BLaER1 treated with 17β-estradiol and CSF1 and Interleukin-3, amounts not matched to agents 10 nM and 100 nM (cell line): ENCODE data around the gene MMEL1.

Source experiments
- H3K27ac ChIP-seq, 11 experiments: shearing (Covaris generic); formaldehyde crosslinking; 2 replicates each; pipeline ENCODE4 v1.8.1; 2022
- H3K27me3 ChIP-seq, 11 experiments: shearing (Covaris generic); formaldehyde crosslinking; 2 replicates each; pipeline ENCODE4 v1.8.1; 2022
- H3K36me3 ChIP-seq, 11 experiments: shearing (Covaris generic); formaldehyde crosslinking; 2 replicates each; pipeline ENCODE4 v1.8.1; 2022
- H3K4me1 ChIP-seq, 10 experiments: shearing (Covaris generic); formaldehyde crosslinking; 2 replicates each; pipeline ENCODE4 v1.8.1; 2022
- H3K4me2 ChIP-seq, 11 experiments: shearing (Covaris generic); formaldehyde crosslinking; 2 replicates each; pipeline ENCODE4 v1.8.1; 2022
- H3K4me3 ChIP-seq, 10 experiments: shearing (Covaris generic); formaldehyde crosslinking; 2 replicates each; pipeline ENCODE4 v1.8.1; 2022
- H3K9ac ChIP-seq, 11 experiments: shearing (Covaris generic); formaldehyde crosslinking; 2 replicates each; pipeline ENCODE4 v1.8.1; 2022
- H3K9me3 ChIP-seq, 11 experiments: shearing (Covaris generic); formaldehyde crosslinking; replicated peaks in 1 of 11; 2 replicates each; pipeline ENCODE4 v1.8.1; 2022
- H4K20me1 ChIP-seq, 11 experiments: shearing (Covaris generic); formaldehyde crosslinking; 2 replicates each; pipeline ENCODE4 v1.8.1; 2022
- Cebpa-rat ChIP-seq, 11 experiments: shearing (Covaris generic); IDR thresholded peaks; 2 replicates each; pipeline ENCODE4 v1.8.1; 2022

The MMEL1 gene

GRCh38 chr1:2636733-2637132 is 3.9 kb upstream of the MMEL1 start:
- TF ChIP-seq Cebpa-rat (IDR thresholded peaks at IDR 0.05): no peak
- H3K4me3 ChIP-seq: peak overlapping the region in 2 of 10 experiments; percentile 16 to 20; a peak in 1 of 20 replicates
- H3K9ac ChIP-seq: no peak overlapping the region
- peaks cover 0 to 33% (median 3%) of the 10 kb centered on the region in 11 experiments; a peak in 8 of 22 replicates for H4K20me1 ChIP-seq
- no peak overlapping the region for H3K27ac ChIP-seq
- peaks cover 0 to 4% (median 0%) of the 10 kb centered on the region in 11 experiments; a peak in 2 of 22 replicates for H3K27me3 ChIP-seq
- H3K4me2 ChIP-seq: no peak overlapping the region
- H3K4me1 ChIP-seq: peaks cover 13 to 21% (median 19%) of the 10 kb centered on the region in 10 experiments
- peaks cover 27 to 34% (median 30%) of the 10 kb centered on the region in 11 experiments for H3K9me3 ChIP-seq
- H3K36me3 ChIP-seq: no peaks in the 10 kb centered on the region

DNA sequence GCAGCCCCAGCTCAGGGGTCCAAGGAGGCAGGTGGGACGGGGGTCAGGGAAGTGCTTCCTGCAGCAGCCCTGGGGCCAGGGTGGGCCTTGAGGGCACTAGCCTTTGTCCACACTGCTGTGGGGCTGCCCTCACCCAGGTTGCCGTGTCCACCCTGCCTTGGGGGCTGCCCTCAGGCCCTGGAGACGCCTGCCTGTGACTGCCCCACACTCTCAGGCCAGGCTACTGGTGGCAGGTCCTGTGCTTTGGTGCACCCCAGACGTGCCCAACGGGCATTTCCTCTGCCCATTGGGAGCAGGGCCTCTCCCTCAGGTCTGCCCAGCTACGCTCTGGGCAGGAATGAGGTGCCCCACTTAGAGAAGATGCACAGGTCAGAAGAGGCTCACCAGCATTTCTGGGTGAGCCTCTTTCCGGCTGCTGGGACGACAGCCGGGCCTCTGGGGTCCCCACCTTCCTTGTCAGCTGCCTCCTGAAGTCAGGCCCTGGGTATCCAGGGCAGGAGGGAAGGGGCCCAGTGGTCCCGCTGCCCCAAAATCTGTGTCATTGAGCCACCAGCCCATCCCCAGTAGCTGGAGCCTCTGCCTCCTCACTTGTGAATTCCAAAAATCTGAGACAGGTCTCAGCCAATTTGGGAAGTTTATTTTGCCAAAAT is 2.7 kb upstream of the MMEL1 start:
- peaks cover 27 to 39% (median 33%) of the 10 kb centered on the region in 11 experiments for H3K9me3 ChIP-seq
- H4K20me1 ChIP-seq: peaks cover 0 to 31% (median 0%) of the 10 kb centered on the region in 11 experiments; a peak in 2 of 22 replicates
- H3K4me3 ChIP-seq: no peak overlapping the region
- peaks cover 0 to 16% (median 3%) of the 10 kb centered on the region in 11 experiments; a peak in 12 of 22 replicates for H3K27me3 ChIP-seq
- H3K36me3 ChIP-seq: no peaks in the 10 kb centered on the region
- no peak for TF ChIP-seq Cebpa-rat (IDR thresholded peaks at IDR 0.05)
- peaks cover 8 to 24% (median 18%) of the 10 kb centered on the region in 10 experiments; a peak in 15 of 20 replicates for H3K4me1 ChIP-seq
- no peak overlapping the region for H3K4me2 ChIP-seq
- H3K9ac ChIP-seq: no peak overlapping the region
- H3K27ac ChIP-seq: no peak overlapping the region

DNA sequence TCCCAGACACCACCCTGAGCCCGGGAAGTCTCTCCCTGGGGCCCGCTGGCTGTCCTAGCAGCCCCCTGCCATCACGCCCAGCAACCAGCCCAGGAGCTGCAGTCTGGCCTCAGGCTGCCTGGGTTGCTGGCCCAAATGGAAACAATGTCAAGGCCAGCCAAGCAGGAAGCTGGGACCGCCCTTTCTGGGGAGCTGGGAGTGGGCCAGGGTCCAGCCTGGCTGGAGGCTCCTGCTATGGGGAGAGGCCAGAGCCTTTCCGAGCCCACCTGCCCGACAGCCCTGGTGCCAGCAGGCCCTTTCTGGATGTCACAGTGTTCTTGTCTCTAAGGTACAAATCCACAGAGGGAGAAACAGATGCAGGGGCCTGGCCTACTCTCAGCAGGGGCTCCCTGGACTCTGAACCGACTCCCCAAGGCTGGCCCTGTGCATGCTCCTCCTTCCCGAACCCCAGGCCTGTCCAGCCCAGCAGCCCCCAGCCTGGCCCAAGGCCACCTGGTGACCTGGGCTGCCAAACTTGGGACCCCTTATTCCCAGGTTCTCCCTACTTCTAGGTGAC is 1.2 kb upstream of the MMEL1 start:
- TF ChIP-seq Cebpa-rat (IDR thresholded peaks at IDR 0.05): no peak
- H4K20me1 ChIP-seq: peaks cover 0 to 23% (median 0%) of the 10 kb centered on the region in 11 experiments; a peak in 2 of 22 replicates
- no peaks in the 10 kb centered on the region for H3K36me3 ChIP-seq
- no peak overlapping the region for H3K27ac ChIP-seq
- peaks cover 28 to 49% (median 37%) of the 10 kb centered on the region in 11 experiments for H3K9me3 ChIP-seq
- no peak overlapping the region for H3K4me2 ChIP-seq
- peaks cover 8 to 24% (median 18%) of the 10 kb centered on the region in 10 experiments; a peak in 15 of 20 replicates for H3K4me1 ChIP-seq
- no peak overlapping the region for H3K9ac ChIP-seq
- peaks cover 12 to 30% (median 17%) of the 10 kb centered on the region in 11 experiments for H3K27me3 ChIP-seq
- no peak overlapping the region for H3K4me3 ChIP-seq

- Histone ChIP-seq H3K9ac (no peak overlapping the region), H3K4me2 (peak overlapping the region in 9 of 11 experiments; percentile 22 to 60 (median 50); a peak in 9 of 22 replicates), H4K20me1 (peaks cover 0 to 23% (median 0%) of the 10 kb centered on the region in 11 experiments; a peak in 2 of 22 replicates), H3K9me3 (peaks cover 28 to 47% (median 37%) of the 10 kb centered on the region in 11 experiments), H3K4me3 (no peak overlapping the region), H3K27me3 (peaks cover 18 to 36% (median 23%) of the 10 kb centered on the region in 11 experiments), H3K36me3 (no peaks in the 10 kb centered on the region), H3K27ac (no peak overlapping the region), H3K4me1 (peaks cover 8 to 24% (median 18%) of the 10 kb centered on the region in 10 experiments; a peak in 15 of 20 replicates)
- no peak for TF ChIP-seq Cebpa-rat (IDR thresholded peaks at IDR 0.05)
These were observed 635 bp upstream of the MMEL1 start for GRCh38 chr1:2633366-2633935.

DNA sequence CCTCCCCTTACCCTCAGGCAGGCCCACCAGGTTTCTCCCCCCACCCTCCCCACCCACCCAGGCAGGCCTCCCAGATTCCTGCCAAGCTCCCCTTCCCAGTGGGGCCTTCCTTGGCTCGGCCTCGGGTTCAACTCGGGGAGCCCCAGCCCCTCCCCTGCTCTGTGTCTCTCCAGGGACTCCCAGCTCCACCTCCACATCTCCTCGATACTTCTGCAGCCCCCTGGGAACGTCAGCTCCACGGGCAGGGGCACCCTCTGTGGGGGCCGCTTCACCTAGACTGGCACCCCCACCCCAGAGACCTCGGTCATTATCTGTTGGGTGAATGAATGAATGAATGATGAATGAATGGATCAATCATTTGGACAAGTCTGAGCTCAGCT is 775 bp downstream of the MMEL1 start:
- Histone ChIP-seq H3K36me3 (no peaks in the 10 kb centered on the region), H3K9me3 (peaks cover 19 to 34% (median 26%) of the 10 kb centered on the region in 11 experiments), H3K4me3 (no peak overlapping the region), H4K20me1 (peaks cover 0 to 23% (median 0%) of the 10 kb centered on the region in 11 experiments; a peak in 5 of 22 replicates), H3K4me2 (peak overlapping the region in 8 of 11 experiments; percentile 34 to 60 (median 50); a peak in 11 of 22 replicates), H3K9ac (no peak overlapping the region), H3K27ac (no peak overlapping the region), H3K27me3 (peaks cover 32 to 50% (median 37%) of the 10 kb centered on the region in 11 experiments), H3K4me1 (peaks cover 8 to 24% (median 18%) of the 10 kb centered on the region in 10 experiments; a peak in 15 of 20 replicates)
- no peak for TF ChIP-seq Cebpa-rat (IDR thresholded peaks at IDR 0.05)

DNA sequence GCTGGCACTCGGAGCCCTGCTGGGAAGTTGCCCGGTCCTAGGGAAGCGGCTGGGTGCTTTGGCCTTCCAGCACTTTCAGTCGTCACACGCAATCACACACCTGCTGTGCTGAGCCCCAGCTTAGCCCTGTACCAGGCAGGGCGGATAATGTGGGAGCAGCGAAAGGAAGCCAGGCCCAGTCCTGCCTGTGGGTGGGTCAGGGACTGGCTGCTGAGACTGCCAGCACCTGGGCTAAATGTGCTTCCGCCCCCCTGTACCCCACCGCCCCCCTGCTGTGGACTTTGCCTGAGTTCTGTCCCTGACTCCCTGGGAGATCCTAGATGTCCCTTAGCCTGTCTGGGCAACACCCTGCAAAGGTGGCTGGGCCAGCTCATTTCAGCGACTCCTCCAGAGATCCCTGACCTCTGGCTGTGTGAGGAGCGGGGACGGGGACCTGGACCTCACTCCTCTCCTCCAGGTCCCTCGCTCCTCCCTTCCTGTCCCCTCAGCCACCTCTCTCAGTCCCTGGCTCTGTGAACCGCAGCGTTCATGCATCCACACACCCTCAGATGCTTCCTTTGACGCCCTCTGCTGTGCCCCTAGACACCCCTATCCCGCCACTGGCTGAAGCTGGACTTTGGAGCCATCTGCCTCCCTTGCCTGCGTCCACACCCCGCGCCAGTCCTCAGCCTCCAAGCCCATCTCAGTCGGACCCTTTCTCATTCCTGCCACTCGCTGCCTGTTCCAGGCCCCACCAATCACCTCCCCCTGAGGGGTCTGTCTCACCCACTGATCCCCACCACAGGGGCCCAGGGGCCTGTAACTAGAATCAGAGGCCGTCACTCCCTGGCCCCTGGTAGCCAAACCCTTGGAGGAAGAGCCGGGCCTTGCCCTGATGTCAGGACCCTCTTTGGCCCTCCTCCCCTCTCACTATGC is 1.4 kb downstream of the MMEL1 start:
- peaks cover 0 to 23% (median 0%) of the 10 kb centered on the region in 11 experiments; a peak in 5 of 22 replicates for H4K20me1 ChIP-seq
- H3K27me3 ChIP-seq: peaks cover 38 to 56% (median 44%) of the 10 kb centered on the region in 11 experiments
- H3K27ac ChIP-seq: no peak overlapping the region
- H3K9me3 ChIP-seq: peaks cover 12 to 27% (median 20%) of the 10 kb centered on the region in 11 experiments
- H3K9ac ChIP-seq: no peak overlapping the region
- H3K4me2 ChIP-seq: peak overlapping the region in 6 of 11 experiments; percentile 2 to 38 (median 16); a peak in 5 of 22 replicates
- H3K4me3 ChIP-seq: no peak overlapping the region
- peaks cover 8 to 24% (median 18%) of the 10 kb centered on the region in 10 experiments; a peak in 15 of 20 replicates for H3K4me1 ChIP-seq
- H3K36me3 ChIP-seq: no peaks in the 10 kb centered on the region
- TF ChIP-seq Cebpa-rat (IDR thresholded peaks at IDR 0.05): no peak

DNA sequence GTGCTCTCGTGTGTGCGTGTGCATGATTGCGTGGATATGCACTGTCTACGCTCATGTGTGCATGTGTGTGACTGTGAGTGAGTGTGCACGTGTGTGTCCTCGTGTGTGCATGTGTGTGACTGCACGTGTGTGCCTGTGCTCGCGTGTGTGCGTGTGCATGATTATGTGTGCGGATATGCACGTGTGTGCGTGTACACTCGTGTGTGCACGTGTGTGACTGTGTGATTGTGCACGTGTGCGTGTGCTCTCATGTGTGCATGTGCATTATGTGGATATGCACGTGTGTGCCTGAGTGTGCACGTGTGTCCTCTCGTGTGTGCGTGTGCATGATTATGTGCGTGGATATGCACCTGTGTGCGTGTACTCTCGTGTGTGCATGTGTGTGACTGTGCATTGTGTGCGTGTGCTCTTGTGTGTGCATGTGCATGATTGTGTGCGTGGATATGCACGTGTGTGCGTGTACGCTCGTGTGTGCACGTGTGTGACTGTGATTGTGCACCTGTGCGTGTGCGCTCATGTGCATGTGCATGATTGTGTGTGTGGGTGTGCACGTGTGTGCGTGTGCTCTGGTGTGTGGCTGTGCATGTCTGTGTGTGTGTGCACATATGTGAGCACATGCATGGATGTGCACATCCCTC is 2.2 kb downstream of the MMEL1 start:
- H3K27me3 ChIP-seq: peaks cover 43 to 62% (median 51%) of the 10 kb centered on the region in 11 experiments
- H3K27ac ChIP-seq: no peak overlapping the region
- H3K9me3 ChIP-seq: peaks cover 5 to 19% (median 12%) of the 10 kb centered on the region in 11 experiments
- no peak overlapping the region for H3K9ac ChIP-seq
- no peaks in the 10 kb centered on the region for H3K36me3 ChIP-seq
- H3K4me1 ChIP-seq: peaks cover 8 to 24% (median 18%) of the 10 kb centered on the region in 10 experiments; a peak in 15 of 20 replicates
- H4K20me1 ChIP-seq: peaks cover 0 to 23% (median 0%) of the 10 kb centered on the region in 11 experiments; a peak in 5 of 22 replicates
- no peak overlapping the region for H3K4me3 ChIP-seq
- no peak for TF ChIP-seq Cebpa-rat (IDR thresholded peaks at IDR 0.05)
- no peak overlapping the region for H3K4me2 ChIP-seq
